GM23338 (cell line): Measurements from ENCODE around the gene ADGRB3.

ENCODE experiments used
- EZH2 ChIP-seq: fragments of 200-600 bp; sonication (generic); IDR thresholded peaks from one replicate; pipeline ENCODE4 v1.8.0; 2017; ENCODE audit warnings: antibody characterized with exemption, mild to moderate bottlenecking, low read depth; ENCODE audit not compliant: unreplicated experiment
- EZH2phosphoT487 ChIP-seq: fragments of 200-600 bp; sonication (generic); IDR thresholded peaks from one replicate; pipeline ENCODE4 v1.8.1; 2018; ENCODE audit warnings: antibody characterized with exemption; ENCODE audit not compliant: unreplicated experiment
- REST ChIP-seq: IDR thresholded peaks from one replicate; pipeline ENCODE4 v1.6.1; 2018; ENCODE audit warnings: antibody characterized with exemption; ENCODE audit not compliant: unreplicated experiment
- TF ChIP-seq, protein P1 (sequence below), 2 experiments: fragments of 200-600 bp in 1 of 2; sonication (generic) in 1 of 2; conservative IDR thresholded peaks; 2 replicates each; pipeline versions ENCODE4 v1.5.1 to v1.6.1; 2016 to 2017; ENCODE audit warnings: antibody characterized with exemption in 2 of 2, low read depth in 2 of 2, mild to moderate bottlenecking in 2 of 2, moderate library complexity in 1 of 2
- TF ChIP-seq, protein P2 (sequence below): IDR thresholded peaks from 2 replicates; pipeline ENCODE4 v1.6.1; 2016; ENCODE audit warnings: antibody characterized with exemption

GRCh38 chr6:68834551-68834950 is 199.5 kb downstream of the ADGRB3 start:
- TF ChIP-seq, protein P1, sequence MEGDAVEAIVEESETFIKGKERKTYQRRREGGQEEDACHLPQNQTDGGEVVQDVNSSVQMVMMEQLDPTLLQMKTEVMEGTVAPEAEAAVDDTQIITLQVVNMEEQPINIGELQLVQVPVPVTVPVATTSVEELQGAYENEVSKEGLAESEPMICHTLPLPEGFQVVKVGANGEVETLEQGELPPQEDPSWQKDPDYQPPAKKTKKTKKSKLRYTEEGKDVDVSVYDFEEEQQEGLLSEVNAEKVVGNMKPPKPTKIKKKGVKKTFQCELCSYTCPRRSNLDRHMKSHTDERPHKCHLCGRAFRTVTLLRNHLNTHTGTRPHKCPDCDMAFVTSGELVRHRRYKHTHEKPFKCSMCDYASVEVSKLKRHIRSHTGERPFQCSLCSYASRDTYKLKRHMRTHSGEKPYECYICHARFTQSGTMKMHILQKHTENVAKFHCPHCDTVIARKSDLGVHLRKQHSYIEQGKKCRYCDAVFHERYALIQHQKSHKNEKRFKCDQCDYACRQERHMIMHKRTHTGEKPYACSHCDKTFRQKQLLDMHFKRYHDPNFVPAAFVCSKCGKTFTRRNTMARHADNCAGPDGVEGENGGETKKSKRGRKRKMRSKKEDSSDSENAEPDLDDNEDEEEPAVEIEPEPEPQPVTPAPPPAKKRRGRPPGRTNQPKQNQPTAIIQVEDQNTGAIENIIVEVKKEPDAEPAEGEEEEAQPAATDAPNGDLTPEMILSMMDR (conservative IDR thresholded peaks at IDR 0.05; ENCODE audit: low read depth in 2 of 2), result no peak
- no peak for TF ChIP-seq EZH2
- TF ChIP-seq, protein P2, sequence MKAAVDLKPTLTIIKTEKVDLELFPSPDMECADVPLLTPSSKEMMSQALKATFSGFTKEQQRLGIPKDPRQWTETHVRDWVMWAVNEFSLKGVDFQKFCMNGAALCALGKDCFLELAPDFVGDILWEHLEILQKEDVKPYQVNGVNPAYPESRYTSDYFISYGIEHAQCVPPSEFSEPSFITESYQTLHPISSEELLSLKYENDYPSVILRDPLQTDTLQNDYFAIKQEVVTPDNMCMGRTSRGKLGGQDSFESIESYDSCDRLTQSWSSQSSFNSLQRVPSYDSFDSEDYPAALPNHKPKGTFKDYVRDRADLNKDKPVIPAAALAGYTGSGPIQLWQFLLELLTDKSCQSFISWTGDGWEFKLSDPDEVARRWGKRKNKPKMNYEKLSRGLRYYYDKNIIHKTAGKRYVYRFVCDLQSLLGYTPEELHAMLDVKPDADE, result no peak
- no peak for TF ChIP-seq REST
- no peak for TF ChIP-seq EZH2phosphoT487
